Measurements from ENCODE around the gene EPB41L2. TPM values are rescaled to one million over a fixed set of nuclear protein-coding genes. Genes with fewer than 3 reads are reported as not detected.
A peak's percentile ranks its signal among the peaks of the same experiment; 100 is the strongest.
"Not testable (repeated sequence)": the region's sequence is repeated elsewhere in the genome, so short reads cannot be mapped to it uniquely, and the experiment has no call there.

EPB41L2 gene
- total RNA-seq, 1 donor: 47.4 TPM

GRCh38 chr6:130994319-130995097, 68.5 kb downstream of the EPB41L2 start:
- peaks cover 57% of the 10 kb centered on the region for H3K79me2 ChIP-seq (ENCODE audit: insufficient read depth, low read length)
- TF ChIP-seq, protein P1, sequence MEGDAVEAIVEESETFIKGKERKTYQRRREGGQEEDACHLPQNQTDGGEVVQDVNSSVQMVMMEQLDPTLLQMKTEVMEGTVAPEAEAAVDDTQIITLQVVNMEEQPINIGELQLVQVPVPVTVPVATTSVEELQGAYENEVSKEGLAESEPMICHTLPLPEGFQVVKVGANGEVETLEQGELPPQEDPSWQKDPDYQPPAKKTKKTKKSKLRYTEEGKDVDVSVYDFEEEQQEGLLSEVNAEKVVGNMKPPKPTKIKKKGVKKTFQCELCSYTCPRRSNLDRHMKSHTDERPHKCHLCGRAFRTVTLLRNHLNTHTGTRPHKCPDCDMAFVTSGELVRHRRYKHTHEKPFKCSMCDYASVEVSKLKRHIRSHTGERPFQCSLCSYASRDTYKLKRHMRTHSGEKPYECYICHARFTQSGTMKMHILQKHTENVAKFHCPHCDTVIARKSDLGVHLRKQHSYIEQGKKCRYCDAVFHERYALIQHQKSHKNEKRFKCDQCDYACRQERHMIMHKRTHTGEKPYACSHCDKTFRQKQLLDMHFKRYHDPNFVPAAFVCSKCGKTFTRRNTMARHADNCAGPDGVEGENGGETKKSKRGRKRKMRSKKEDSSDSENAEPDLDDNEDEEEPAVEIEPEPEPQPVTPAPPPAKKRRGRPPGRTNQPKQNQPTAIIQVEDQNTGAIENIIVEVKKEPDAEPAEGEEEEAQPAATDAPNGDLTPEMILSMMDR (IDR thresholded peaks at IDR 0.05; ENCODE audit: extremely low read depth, low read depth, low read length): no peak
- no peaks in the 10 kb centered on the region for H4K20me1 ChIP-seq (ENCODE audit: insufficient read depth, low read length)

GRCh38 chr6:130993292-130993765, 69.7 kb downstream of the EPB41L2 start:
- H3K36me3 ChIP-seq (ENCODE audit: insufficient read depth, low read length): no peaks in the 10 kb centered on the region
- peaks cover 48% of the 10 kb centered on the region for H3K79me2 ChIP-seq (ENCODE audit: insufficient read depth, low read length)
- DNase-seq (ENCODE audit: insufficient read length, low spot score, missing footprints): no peak
- H3K9me3 ChIP-seq (ENCODE audit: low read depth, low read length): no peaks in the 10 kb centered on the region
- TF ChIP-seq, protein P1 (IDR thresholded peaks at IDR 0.05; ENCODE audit: extremely low read depth, low read depth, low read length): no peak
- no peak overlapping the region for H3K4me2 ChIP-seq (ENCODE audit: insufficient read depth, low read length)
- H4K20me1 ChIP-seq (ENCODE audit: insufficient read depth, low read length): no peaks in the 10 kb centered on the region
- H3K27ac ChIP-seq (ENCODE audit: low read depth, low read length): no peak overlapping the region
- peaks cover 31% of the 10 kb centered on the region for H3K4me1 ChIP-seq (ENCODE audit: insufficient read depth, low read length)
- H3K4me3 ChIP-seq (ENCODE audit: insufficient read depth, low read length): no peak overlapping the region
- no peaks in the 10 kb centered on the region for H3K27me3 ChIP-seq (ENCODE audit: insufficient read depth, low read length)
- H2AFZ ChIP-seq (ENCODE audit: low read length): no peak overlapping the region

More at GRCh38 chr6:130994319-130995097, 68.5 kb downstream of the EPB41L2 start:
- Histone ChIP-seq H3K4me2 (ENCODE audit: insufficient read depth, low read length) (no peak overlapping the region), H3K9me3 (ENCODE audit: low read depth, low read length) (no peaks in the 10 kb centered on the region), H3K27me3 (ENCODE audit: insufficient read depth, low read length) (no peaks in the 10 kb centered on the region), H2AFZ (ENCODE audit: low read length) (no peak overlapping the region), H3K36me3 (ENCODE audit: insufficient read depth, low read length) (no peaks in the 10 kb centered on the region), H3K27ac (ENCODE audit: low read depth, low read length) (no peak overlapping the region), H3K4me3 (ENCODE audit: insufficient read depth, low read length) (no peak overlapping the region), H3K4me1 (ENCODE audit: insufficient read depth, low read length) (peaks cover 31% of the 10 kb centered on the region)
- DNase-seq (ENCODE audit: insufficient read length, low spot score, missing footprints): no peak

DNA sequence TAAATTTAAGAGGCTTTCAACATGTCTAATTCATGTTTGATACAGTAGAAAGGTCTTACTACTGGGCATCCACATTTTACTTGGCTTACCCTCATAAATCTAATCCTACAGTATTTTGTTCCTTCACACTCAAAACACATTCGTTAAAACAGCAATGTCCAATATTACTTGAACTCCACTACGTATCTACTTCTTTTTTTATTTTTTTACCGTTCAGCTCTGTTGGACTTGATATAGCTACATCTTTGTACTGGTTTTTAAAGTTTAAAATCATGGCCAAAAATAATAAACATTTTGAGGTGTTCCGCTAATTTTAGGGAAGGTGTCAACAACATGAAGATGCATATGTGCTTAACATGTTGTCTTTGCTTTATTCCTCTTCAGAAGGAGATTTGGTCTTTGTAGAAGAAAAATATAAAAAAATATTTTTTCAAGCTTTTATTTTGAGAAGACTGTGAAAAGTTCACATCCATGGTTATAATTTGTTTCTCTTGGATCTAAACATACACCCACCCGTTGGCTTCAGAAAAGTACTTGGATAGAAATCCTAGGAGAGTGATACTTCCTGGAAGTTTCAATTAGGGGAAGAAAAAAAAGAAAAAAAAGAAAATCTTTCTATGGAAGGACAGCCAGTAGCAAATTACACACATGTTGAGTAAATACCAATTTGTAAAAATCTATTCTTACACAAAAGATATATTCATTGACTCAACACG, 71.5 kb downstream of the EPB41L2 start:
- Histone ChIP-seq H3K4me2 (ENCODE audit: insufficient read depth, low read length) (peak overlapping the region; percentile 10), H4K20me1 (ENCODE audit: insufficient read depth, low read length) (no peaks in the 10 kb centered on the region), H3K4me1 (ENCODE audit: insufficient read depth, low read length) (peaks cover 21% of the 10 kb centered on the region), H3K79me2 (ENCODE audit: insufficient read depth, low read length) (peaks cover 45% of the 10 kb centered on the region), H3K27me3 (ENCODE audit: insufficient read depth, low read length) (no peaks in the 10 kb centered on the region), H3K36me3 (ENCODE audit: insufficient read depth, low read length) (no peaks in the 10 kb centered on the region), H3K4me3 (ENCODE audit: insufficient read depth, low read length) (no peak overlapping the region), H3K27ac (ENCODE audit: low read depth, low read length) (no peak overlapping the region), H3K9me3 (ENCODE audit: low read depth, low read length) (no peaks in the 10 kb centered on the region), H2AFZ (ENCODE audit: low read length) (no peak overlapping the region)
- TF ChIP-seq, protein P1 (IDR thresholded peaks at IDR 0.05; ENCODE audit: extremely low read depth, low read depth, low read length): no peak
- DNase-seq (ENCODE audit: insufficient read length, low spot score, missing footprints): no peak

- H4K20me1 ChIP-seq (ENCODE audit: insufficient read depth, low read length); H3K4me3 ChIP-seq (ENCODE audit: insufficient read depth, low read length); H3K9me3 ChIP-seq (ENCODE audit: low read depth, low read length); H3K27me3 ChIP-seq (ENCODE audit: insufficient read depth, low read length); H2AFZ ChIP-seq (ENCODE audit: low read length); H3K4me2 ChIP-seq (ENCODE audit: insufficient read depth, low read length); DNase-seq (ENCODE audit: insufficient read length, low spot score, missing footprints); H3K36me3 ChIP-seq (ENCODE audit: insufficient read depth, low read length); H3K27ac ChIP-seq (ENCODE audit: low read depth, low read length): not testable (repeated sequence)
- H3K79me2 ChIP-seq (ENCODE audit: insufficient read depth, low read length): peaks cover 47% of the 10 kb centered on the region
- peaks cover 11% of the 10 kb centered on the region for H3K4me1 ChIP-seq (ENCODE audit: insufficient read depth, low read length)
Observed at GRCh38 chr6:130987539-130987938, 75.5 kb downstream of the EPB41L2 start.

Data from osteoblast (primary cell).